Measurements from ENCODE around the gene TCF20.

TCF20 gene

DNA sequence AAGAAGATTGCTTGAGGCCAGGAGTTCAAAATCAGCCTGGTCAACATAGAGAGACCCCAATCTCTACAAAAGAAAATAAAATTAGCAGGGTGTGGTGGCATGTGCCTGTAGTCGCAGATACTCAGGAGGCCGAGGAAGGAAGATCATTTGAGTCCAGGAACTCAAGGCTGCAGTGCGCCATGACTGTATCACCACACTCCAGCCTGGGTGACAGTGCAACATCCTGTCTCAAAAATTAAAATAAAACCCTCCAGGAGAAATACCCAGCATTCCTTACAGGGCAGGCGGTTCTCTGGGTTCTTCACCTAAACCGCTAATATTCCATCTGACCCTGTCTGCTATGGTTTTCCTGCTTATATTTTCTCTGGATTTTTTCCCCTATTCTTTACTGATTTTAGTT, 13.5 kb downstream of the TCF20 start:
- no peak for DNase-seq

DNA sequence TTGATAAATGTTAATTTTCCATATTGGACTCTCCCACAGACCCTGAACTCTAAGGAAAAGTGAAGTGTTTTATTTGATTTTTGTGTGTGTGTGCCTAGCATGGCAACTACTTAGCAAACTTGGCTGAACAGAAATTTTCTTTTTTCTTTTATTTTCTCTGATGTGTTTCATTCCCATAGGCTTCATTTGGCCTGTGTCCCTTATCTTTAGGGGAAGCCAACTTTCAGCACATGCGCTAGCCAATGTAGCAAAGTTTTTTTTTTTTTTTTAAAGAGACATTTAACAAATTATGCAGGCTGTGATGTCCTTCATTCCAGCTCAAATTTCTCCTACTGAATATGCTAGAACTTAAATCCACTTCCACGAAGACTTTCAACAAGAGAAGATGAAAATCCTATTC, 14.2 kb downstream of the TCF20 start:
- DNase-seq = no peak

DNA sequence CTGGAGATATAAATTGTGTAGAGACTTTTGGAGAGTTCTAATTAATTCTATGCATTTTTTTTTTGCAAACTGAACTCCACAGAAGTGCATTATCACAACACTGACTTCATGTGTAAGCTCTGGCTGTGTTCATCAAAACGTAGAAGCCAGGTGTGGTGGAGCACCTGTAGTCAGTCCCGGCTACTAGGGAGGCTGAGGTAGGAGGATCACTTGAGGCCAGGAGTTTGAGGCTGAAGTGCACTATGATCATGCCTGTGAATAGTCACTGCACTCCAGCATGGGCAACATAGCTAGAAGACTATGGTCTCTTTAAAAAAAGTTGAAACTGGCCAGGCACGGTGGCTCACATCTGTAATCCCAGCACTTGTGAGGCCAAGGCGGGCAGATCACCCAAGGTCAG, 20.6 kb downstream of the TCF20 start:
- no peak for DNase-seq

DNA sequence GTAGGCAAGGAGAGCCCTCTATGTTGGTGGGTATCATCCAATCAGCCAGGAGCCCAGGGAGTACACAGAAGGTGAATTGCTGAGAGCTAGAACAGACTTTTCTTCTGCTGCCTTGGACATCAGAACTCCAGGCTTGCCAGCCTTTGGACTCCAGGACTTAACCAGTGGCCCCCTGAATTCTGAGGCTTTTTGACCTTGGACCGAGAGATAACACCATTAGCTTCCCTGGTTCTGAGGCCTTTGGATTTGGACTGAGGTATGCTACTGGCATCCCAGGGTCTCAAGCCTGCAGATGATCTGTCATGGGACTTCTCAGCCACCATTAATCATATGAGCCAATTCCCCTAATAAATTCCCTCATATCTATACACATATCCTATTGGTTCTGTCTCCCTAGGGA, 21.5 kb downstream of the TCF20 start:
- no peak for DNase-seq

DNA sequence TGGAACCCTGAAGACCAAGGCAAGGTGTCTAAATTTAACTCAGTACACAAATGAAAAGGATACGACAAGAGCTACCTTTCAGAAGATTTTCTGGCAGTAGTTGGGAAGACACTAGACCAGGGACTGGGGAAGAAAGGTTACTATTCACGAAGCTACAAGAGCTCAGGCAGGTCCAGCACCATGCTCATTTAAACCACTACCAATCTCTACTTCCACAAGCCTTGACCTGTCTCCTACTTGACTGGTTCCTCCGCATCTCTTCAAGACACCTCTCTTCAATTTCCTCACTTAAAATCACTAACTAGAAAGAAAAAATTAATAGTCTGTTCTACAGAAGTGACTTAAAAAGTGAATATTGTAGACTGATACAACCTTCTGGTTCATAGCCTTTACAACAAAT, 22.9 kb downstream of the TCF20 start:
- no peak for DNase-seq

DNA sequence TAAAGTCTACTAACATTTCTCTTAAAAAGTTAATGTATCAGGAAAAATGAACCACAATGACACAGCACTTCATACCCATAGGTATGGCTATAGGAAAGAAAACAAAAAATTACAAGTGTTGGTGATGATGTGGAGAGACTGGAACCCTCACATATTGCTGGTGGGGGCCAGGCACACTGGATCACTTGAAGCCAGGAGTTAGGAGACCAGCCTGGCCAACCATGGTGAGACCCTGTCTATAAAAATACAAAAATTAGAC, 26.7 kb downstream of the TCF20 start:
- no peak for DNase-seq

DNA sequence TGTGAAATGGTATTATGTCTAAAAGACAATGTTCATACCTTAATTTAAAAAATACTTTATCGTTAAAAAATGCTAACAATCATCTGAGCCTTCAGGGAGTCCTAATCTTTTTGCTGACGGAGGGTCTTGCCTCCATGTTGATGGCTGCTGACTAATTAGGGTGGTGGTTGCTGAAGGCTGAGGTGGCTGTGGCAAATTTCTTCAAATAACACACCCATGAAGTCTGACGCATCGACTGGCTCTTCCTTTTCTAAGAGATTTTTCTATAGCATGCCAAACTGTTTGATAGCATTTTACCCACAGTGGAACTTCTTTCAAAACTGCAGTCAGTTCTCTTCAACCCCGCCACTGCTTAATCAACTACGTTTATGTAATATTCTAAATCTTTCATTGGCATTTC, 33.6 kb downstream of the TCF20 start:
- no peak for DNase-seq

DNA sequence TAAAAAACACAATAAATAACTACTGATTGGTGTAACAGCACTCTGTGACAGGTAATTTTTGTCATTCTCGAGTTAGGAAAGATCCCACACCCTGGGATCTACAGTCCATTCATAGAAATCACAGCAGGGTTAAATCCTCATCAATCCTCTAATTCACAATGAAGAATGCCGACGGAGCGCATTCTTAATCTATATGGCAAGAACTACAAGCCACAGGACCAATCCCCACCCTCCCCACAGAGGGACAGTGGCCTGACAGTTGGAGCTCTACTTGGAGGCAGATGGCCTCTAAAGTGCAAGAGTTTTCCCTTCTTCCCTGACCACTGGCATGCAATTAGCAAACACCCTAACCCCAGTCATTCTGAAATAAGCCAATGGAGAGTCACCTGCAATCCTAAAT, 34.2 kb downstream of the TCF20 start:
- DNase-seq = no peak

DNA sequence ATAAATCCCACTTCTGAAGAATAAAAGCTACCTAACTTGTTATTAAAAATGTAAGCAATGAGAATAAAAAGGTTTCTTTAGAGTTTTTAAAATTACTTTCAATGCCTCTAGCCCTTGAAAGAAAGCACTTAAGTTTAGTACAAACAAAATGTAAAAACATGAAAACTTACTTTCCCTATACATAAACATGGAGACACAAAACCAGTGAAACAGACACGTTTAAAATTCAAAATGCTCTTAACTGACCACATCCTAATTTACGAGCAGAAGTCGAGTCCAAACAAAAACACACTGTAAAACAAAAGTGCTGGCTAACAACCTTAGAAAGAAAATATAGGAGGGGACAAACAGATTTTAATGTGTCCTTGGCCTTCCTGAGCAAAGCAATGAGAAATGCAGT, 36.6 kb downstream of the TCF20 start:
- DNase-seq = no peak

DNA sequence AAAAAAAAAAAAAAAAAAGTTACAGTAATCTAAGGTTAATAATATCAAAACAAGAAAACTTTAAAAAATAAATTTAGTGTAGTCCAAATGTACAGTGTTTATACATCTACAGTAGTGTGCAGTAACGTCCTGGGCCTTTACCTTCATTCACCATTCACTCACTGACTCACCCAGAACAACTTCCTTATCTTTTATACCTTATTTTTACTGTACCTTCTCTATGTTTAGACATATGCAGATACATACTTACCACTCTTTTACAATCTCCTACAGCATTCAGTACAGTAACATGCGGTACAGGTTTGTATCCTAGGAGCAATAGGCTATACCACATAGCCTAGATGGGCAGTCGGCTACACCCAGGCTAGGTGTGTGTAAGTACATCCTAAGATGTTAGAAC, 38.5 kb downstream of the TCF20 start:
- DNase-seq = no peak

DNA sequence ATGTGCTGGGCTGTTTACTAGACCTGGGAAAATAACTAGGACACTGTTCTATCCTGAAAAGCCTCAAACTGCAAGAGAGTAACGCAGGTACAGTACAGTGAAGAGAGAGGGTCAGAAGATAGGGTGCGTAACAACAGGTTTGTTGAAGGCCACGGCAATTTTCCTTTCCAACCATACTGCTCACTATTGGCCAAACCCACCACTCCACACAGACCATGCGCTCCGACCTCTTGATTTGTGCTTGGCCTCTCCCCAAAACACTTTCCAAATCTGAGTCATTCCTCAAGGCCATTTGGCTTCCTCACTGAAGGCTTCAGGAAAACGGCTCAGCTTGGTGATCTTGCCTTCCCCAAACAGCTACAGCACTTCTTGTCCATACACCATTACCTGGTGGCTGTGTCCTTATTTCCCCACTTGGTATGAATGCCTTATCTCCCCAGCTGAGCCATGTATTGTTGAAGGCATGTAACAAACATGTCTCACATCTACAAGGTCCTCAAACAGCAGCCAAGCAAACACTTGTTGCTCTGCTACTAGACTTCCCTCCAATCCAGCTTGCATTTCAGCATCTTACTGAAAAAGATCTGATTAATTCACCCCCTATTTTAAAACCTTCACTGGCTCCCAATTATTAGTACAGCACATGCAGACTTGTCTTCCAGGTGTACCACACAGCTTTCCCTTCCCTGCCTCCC, 40.9 kb downstream of the TCF20 start:
- DNase-seq = no peak

DNA sequence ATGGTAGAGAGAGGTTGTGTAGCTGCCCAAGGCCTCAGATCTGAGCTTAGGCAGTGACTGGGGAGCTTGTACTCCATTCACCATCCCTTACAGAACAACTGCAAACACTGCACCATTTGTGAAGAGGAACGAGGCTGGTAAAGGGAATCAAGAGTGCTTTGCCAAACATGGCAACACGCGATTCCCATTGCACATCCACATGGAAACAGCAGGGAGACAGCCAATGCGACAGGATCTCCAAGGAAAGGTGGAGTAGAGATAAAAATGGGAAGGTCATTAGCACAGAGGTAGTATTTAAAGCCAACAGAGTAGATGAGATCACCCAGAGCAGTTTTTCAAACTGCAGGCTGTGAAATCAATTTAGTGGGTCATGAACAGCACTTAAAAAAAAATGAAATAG, 42.0 kb downstream of the TCF20 start:
- no peak for DNase-seq

DNA sequence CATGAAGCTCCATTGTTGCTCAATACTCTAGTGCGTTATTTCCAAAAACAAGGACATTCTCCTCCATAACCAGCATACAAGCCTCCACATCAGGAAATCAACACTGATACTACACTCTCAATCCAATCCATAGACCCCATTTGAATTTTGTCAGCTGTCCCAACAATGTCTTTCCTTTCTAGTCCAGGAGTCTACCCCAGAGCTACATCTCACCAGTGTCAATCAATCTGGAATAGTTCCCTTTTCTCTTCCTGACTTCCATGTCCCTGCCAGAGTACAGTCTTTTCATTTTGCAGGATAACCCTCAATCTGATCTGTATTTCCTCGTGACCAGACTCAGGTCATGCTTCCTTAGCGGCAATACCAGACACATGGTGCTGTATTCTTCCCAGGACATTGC, 43.0 kb downstream of the TCF20 start:
- no peak for DNase-seq

DNA sequence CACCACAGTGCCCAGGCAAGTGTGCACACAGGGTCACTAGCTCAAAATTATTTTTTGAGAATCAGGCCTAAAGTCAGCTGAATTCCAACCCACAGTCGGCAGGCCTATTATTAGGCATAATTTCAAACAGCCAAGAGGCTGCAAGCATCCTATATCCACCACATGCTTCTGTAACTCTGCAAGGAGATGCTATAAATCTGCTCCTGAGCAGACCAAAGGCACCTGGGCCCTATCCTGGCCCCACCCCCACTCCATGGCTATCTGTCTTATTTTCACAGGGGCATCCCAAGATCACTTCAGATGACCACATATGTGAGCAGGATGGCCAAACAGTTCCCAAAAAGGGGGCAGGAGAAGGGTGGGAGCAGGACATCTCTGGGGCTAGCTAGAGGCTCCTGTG, 44.6 kb downstream of the TCF20 start:
- DNase-seq = no peak

DNA sequence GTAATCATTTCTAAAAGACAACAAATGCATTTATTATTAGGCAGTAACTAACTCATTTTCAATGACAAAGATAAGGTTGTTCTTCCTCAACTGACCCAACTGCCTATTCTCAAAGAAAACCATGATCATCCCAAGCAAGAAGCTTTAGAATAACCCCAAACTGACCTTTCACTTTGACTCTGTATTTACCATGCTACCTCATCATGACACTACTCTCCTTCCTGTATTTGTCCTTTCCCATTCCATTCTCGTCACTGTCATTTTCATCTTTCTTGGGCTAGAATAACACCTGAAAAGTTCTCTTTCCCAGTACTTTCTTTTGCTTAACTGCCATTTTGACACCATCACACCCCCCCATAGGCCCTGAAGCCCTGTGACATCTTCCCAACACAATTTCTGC, 48.3 kb downstream of the TCF20 start:
- no peak for DNase-seq
